OCI-LY1 (cell line): ENCODE data around the gene CDH20.

Source experiments
- H2AFZ ChIP-seq: fragments of 200-600 bp; sonication (generic), shearing (Covaris generic); 2 replicates; pipeline ENCODE4 v1.6.0; 2014; ENCODE audit warnings: antibody characterized with exemption, mild to moderate bottlenecking, low read length
- H3F3A ChIP-seq: fragments of 200-600 bp; sonication (generic), shearing (Covaris generic); 2 replicates; pipeline ENCODE4 v1.6.0; 2014; ENCODE audit warnings: mild to moderate bottlenecking, antibody characterized with exemption, low read length, moderate library complexity; ENCODE audit not compliant: insufficient read depth
- H3K27ac ChIP-seq: fragments of 200-600 bp; sonication (generic); 2 replicates; pipeline ENCODE4 v1.5.1; 2014; ENCODE audit warnings: low read length, mixed run types, mild to moderate bottlenecking, low read depth; ENCODE audit not compliant: poor library complexity, severe bottlenecking
- H3K27me3 ChIP-seq: fragments of 200-600 bp; sonication (generic); 2 replicates; pipeline ENCODE4 v1.6.0; 2014; ENCODE audit warnings: antibody characterized with exemption, mild to moderate bottlenecking, low read length, moderate library complexity; ENCODE audit not compliant: insufficient read depth
- H3K36me3 ChIP-seq: fragments of 200-600 bp; sonication (generic); 2 replicates; pipeline ENCODE4 v1.6.1; 2014; ENCODE audit warnings: mild to moderate bottlenecking, antibody characterized with exemption, low read length, moderate library complexity, mixed read lengths; ENCODE audit not compliant: insufficient read depth
- H3K4me1 ChIP-seq: fragments of 200-600 bp; sonication (generic); 2 replicates; pipeline ENCODE4 v1.5.1; 2014; ENCODE audit warnings: mild to moderate bottlenecking, low read length, moderate library complexity; ENCODE audit not compliant: insufficient read depth, severe bottlenecking
- H3K4me2 ChIP-seq: fragments of 200-600 bp; sonication (generic), shearing (Covaris generic); 2 replicates; pipeline ENCODE4 v1.6.1; 2014; ENCODE audit warnings: low read length
- H3K4me3 ChIP-seq: fragments of 200-600 bp; sonication (generic); 2 replicates; pipeline ENCODE4 v1.5.1; 2014; ENCODE audit warnings: low read length, low read depth, mild to moderate bottlenecking, mixed read lengths; ENCODE audit not compliant: poor library complexity, severe bottlenecking
- H3K79me2 ChIP-seq: fragments of 200-600 bp; shearing (Covaris generic); 2 replicates; pipeline ENCODE4 v1.6.1; 2016; ENCODE audit warnings: mixed run types, low read length, mixed read lengths; ENCODE audit not compliant: insufficient read depth
- H3K9ac ChIP-seq: fragments of 200-600 bp; sonication (generic), shearing (Covaris generic); 2 replicates; pipeline ENCODE4 v1.6.1; 2014; ENCODE audit warnings: mild to moderate bottlenecking, low read length, mixed read lengths
- H3K9me2 ChIP-seq: fragments of 200-600 bp; sonication (generic), shearing (Covaris generic); 2 replicates; pipeline ENCODE4 v1.6.1; 2014; ENCODE audit warnings: low read depth, mild to moderate bottlenecking, low read length, mixed read lengths
- H3K9me3 ChIP-seq: fragments of 200-600 bp; shearing (Covaris generic); 2 replicates; pipeline ENCODE4 v1.6.1; 2014; ENCODE audit warnings: low read length, mixed read lengths
- H4K20me1 ChIP-seq: fragments of 200-600 bp; sonication (generic), shearing (Covaris generic); 2 replicates; pipeline ENCODE4 v1.6.0; 2016; ENCODE audit warnings: mild to moderate bottlenecking, low read length; ENCODE audit not compliant: insufficient read depth
- EZH2 ChIP-seq: fragments of 200-600 bp; sonication (generic), shearing (Covaris generic); IDR thresholded peaks from 2 replicates; pipeline ENCODE4 v1.8.0; 2017; ENCODE audit warnings: borderline replicate concordance, mixed run types, mild to moderate bottlenecking, antibody characterized with exemption, low read length, moderate library complexity, mixed read lengths
- TF ChIP-seq, protein P1 (sequence below): fragments of 200-600 bp; sonication (generic), shearing (Covaris generic); IDR thresholded peaks from 2 replicates; pipeline ENCODE4 v1.5.1; 2017; ENCODE audit warnings: mild to moderate bottlenecking, antibody characterized with exemption, low read length, moderate library complexity, mixed read lengths

CDH20 gene

DNA sequence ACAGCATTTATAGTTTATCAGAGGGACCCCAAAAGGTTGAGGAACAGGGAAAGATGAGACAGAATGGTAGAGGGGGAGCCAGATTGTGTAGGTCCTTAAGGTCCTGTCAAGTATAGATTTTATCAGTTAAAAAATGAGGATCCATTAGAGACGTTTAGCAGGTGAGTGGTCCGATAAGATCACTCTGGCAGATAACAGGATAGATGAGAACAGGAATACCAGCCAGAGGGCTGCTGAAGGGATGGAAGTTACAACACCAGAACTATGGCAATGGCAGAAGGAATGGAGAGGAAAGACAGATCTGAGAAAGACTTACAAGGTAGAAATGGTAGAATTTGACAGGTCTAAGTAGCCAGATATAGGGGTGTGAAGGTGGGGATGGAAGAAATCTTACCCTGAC lies 141.7 kb downstream of the CDH20 start:
- Histone ChIP-seq H3K9me2 (no peaks in the 10 kb centered on the region), H3K79me2 (no peaks in the 10 kb centered on the region), H3K36me3 (no peaks in the 10 kb centered on the region), H3K4me2 (no peak overlapping the region), H2AFZ (no peak overlapping the region), H3K4me1 (no peaks in the 10 kb centered on the region), H3K9ac (no peak overlapping the region), H4K20me1 (no peaks in the 10 kb centered on the region), H3K9me3 (no peaks in the 10 kb centered on the region), H3F3A (no peaks in the 10 kb centered on the region), H3K27me3 (no peaks in the 10 kb centered on the region), H3K4me3 (no peak overlapping the region), H3K27ac (no peak overlapping the region)
- no peak for TF ChIP-seq EZH2
- TF ChIP-seq, protein P1, sequence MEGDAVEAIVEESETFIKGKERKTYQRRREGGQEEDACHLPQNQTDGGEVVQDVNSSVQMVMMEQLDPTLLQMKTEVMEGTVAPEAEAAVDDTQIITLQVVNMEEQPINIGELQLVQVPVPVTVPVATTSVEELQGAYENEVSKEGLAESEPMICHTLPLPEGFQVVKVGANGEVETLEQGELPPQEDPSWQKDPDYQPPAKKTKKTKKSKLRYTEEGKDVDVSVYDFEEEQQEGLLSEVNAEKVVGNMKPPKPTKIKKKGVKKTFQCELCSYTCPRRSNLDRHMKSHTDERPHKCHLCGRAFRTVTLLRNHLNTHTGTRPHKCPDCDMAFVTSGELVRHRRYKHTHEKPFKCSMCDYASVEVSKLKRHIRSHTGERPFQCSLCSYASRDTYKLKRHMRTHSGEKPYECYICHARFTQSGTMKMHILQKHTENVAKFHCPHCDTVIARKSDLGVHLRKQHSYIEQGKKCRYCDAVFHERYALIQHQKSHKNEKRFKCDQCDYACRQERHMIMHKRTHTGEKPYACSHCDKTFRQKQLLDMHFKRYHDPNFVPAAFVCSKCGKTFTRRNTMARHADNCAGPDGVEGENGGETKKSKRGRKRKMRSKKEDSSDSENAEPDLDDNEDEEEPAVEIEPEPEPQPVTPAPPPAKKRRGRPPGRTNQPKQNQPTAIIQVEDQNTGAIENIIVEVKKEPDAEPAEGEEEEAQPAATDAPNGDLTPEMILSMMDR = no peak

DNA sequence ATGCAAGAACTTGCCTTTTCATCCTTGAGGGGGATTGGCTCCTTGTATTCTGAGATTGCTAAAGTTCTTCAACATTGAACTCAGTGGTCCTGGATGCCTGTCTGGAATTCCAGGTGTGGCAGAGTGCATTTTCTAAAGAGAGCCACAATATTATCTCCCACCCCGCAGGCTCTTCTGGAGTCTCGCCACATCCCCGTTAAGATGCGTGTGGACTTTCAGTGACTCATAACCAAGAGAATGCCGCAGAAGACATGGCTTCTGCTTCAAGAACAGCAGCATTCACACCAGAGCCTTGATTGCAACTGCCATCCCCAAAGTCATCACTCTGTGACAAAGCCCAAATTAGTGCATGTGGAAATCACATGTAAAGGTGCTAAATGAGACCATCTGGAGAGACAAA lies 142.7 kb downstream of the CDH20 start:
- Histone ChIP-seq H3K4me1 (no peaks in the 10 kb centered on the region), H3K79me2 (no peaks in the 10 kb centered on the region), H3K27ac (no peak overlapping the region), H3K36me3 (no peaks in the 10 kb centered on the region), H2AFZ (no peak overlapping the region), H3K9me3 (no peaks in the 10 kb centered on the region), H3K9me2 (no peaks in the 10 kb centered on the region), H3K4me3 (no peak overlapping the region), H3F3A (no peaks in the 10 kb centered on the region), H4K20me1 (no peaks in the 10 kb centered on the region), H3K9ac (no peak overlapping the region), H3K4me2 (no peak overlapping the region), H3K27me3 (no peaks in the 10 kb centered on the region)
- TF ChIP-seq EZH2 = no peak
- TF ChIP-seq, protein P1 = no peak

DNA sequence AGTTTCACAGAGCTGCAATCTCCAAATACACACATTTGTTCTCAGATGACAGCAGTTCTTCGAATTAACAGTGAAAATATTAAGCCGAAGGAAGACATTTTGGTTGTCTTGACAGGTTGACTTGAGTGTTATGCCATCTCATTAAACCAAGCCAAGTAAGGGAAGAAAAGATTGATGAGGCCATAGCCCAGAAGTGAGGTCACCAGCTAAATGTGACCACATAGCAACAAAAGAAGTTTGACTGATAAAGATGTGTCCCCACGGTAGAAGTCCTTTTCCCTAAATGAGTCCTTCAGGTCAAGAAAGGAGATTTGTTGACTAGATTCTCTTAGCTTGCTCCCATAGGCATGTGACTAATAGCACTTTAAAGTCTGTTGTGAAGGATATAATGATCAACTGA lies 156.1 kb downstream of the CDH20 start:
- Histone ChIP-seq H3K36me3 (no peaks in the 10 kb centered on the region), H3K4me3 (no peak overlapping the region), H3K27me3 (no peaks in the 10 kb centered on the region), H2AFZ (no peak overlapping the region), H3K9ac (no peak overlapping the region), H3K9me3 (no peaks in the 10 kb centered on the region), H3K79me2 (no peaks in the 10 kb centered on the region), H3F3A (no peaks in the 10 kb centered on the region), H3K4me1 (no peaks in the 10 kb centered on the region), H3K27ac (no peak overlapping the region), H3K9me2 (no peaks in the 10 kb centered on the region), H3K4me2 (no peak overlapping the region), H4K20me1 (no peaks in the 10 kb centered on the region)
- no peak for TF ChIP-seq EZH2
- TF ChIP-seq, protein P1 = no peak
